Measurements from ENCODE around the gene TM9SF2.

DNA sequence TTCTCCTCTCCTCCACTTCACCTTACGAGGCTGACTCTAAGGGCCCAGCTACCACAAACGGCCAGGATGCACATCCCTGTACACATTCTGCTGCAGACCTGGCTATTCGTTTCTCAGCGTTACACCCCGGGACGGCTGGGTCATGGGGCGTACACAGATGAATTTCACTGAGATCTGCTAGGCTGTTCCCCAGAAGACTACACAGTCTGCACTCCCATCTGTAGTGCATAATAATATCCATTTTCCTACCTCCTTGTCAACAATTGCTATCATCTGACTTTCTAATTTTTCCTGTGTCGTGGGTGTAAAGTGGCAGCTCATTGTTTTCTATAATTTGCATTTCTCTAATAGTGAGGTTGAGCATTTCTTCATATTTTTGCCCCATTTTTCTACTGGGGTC, 85.7 kb downstream of the TM9SF2 start:
- TF ChIP-seq EZH2 (IDR thresholded peaks at IDR 0.05) = no peak
- TF ChIP-seq POLR2AphosphoS5 (IDR thresholded peaks at IDR 0.05; ENCODE audit: borderline replicate concordance, low read depth, low read length) = no peak
- no peak for TF ChIP-seq FOXP2 (optimal IDR thresholded peaks at IDR 0.05; ENCODE audit: control extremely low read depth, extremely low read length, insufficient read depth)
